Upper lobe of left lung (tissue), 4 donors: ENCODE measurements around the gene KRT31.

Source experiments
- CTCF ChIP-seq, 6 experiments: fragments of 450-650 bp in 4 of 6; fragments of 200-600 bp in 2 of 6; sonication (generic) in 2 of 6; IDR thresholded peaks; one replicate each; pipeline ENCODE4 v1.5.1; 2016 to 2019; ENCODE audit warnings: antibody characterized with exemption in 6 of 6
- POLR2A ChIP-seq, 4 donors: fragments of 450-650 bp; IDR thresholded peaks; one replicate each; pipeline ENCODE4 v1.5.1; 2016 to 2017; ENCODE audit warnings: antibody characterized with exemption in 4 of 4, mild to moderate bottlenecking in 2 of 4

- TF ChIP-seq CTCF (IDR thresholded peaks at IDR 0.05) (no peak), POLR2A (IDR thresholded peaks at IDR 0.05) (no peak)
These were observed 37.0 kb upstream of the KRT31 start for GRCh38 chr17:41434415-41434814.
